K562 (cell line): ENCODE data around the gene ZNF439. TPM values are rescaled to one million over a fixed set of nuclear protein-coding genes. Genes with fewer than 3 reads are reported as not detected.

Experiments used
- HNRNPH1 ChIP-seq: fragments of 200-400 bp; formaldehyde crosslinking; optimal IDR thresholded peaks from 2 replicates; pipeline ENCODE3; 2017; ENCODE audit warnings: low read depth, mild to moderate bottlenecking, low read length, moderate library complexity
- KDM5B ChIP-seq: fragments of 200-600 bp; sonication (generic); IDR thresholded peaks from 2 replicates; pipeline ENCODE4 v1.6.1; 2012; ENCODE audit warnings: low read depth, mild to moderate bottlenecking, moderate library complexity, low read length, control low read depth, inconsistent platforms; ENCODE audit not compliant: insufficient replicate concordance
- MED1 ChIP-seq: sonication (generic); formaldehyde crosslinking; IDR thresholded peaks from 2 replicates; pipeline ENCODE4 v1.8.1; 2023; ENCODE audit warnings: missing genetic modification reagents, borderline replicate concordance
- TRIM28 ChIP-seq: fragments of 450-650 bp; IDR thresholded peaks from 2 replicates; pipeline ENCODE4 v1.6.1; 2017
- ZNF699 ChIP-seq: fragments of 250-450 bp; sonication (Bioruptor Pico); IDR thresholded peaks from 2 replicates; pipeline ENCODE4 v1.8.0; 2021; ENCODE audit warnings: mild to moderate bottlenecking, moderate library complexity; ENCODE audit not compliant: insufficient replicate concordance
- ZNF780A ChIP-seq: fragments of 250-450 bp; sonication (Bioruptor Pico); IDR thresholded peaks from 2 replicates; pipeline ENCODE4 v1.5.0; 2021; ENCODE audit warnings: mild to moderate bottlenecking
- ZNF830 ChIP-seq: fragments of 250-450 bp; sonication (Bioruptor Pico); IDR thresholded peaks from 2 replicates; pipeline ENCODE4 v1.5.0; 2021; ENCODE audit warnings: mild to moderate bottlenecking
- polyA plus RNA-seq, 8 experiments: library from polyadenylated mRNA; depleted of rRNA in 4 of 8; stranded (reverse) in 5 of 8; unstranded in 3 of 8; fragments of >200 nt; fragmentation: Nextera tagmentation in 2 of 8; fragmentation: Illumina TruSeq in 1 of 8; extraction: Ambion mirVana in 2 of 8; extraction: Trizol in 1 of 8; gene quantifications; 2 replicates each; pipeline versions ENCODE4 v1.2.1 to v1.2.3, GENCODE V29; 2011 to 2014; ENCODE audit warnings: inconsistent platforms in 1 of 8, missing spikeins in 1 of 8
- total RNA-seq, 7 experiments: library from RNA; depleted of rRNA in 6 of 7; stranded (reverse); fragments of >200 nt in 6 of 7; fragmentation: Illumina TruSeq in 2 of 7; extraction: Trizol in 2 of 7; gene quantifications; 2 replicates each; pipeline versions ENCODE4 v1.2.1 to v1.2.3, GENCODE V29; 2011 to 2021; ENCODE audit warnings: low replicate concordance in 1 of 7
- TF ChIP-seq, protein P1 (sequence below), 3 experiments: fragments of 200-800 bp in 1 of 3; fragments of 250-450 bp in 1 of 3; fragments of 450-650 bp in 1 of 3; sonication (Bioruptor Pico) in 1 of 3; sonication (Bioruptor generic) in 1 of 3; formaldehyde crosslinking in 1 of 3; IDR thresholded peaks; 2 replicates each; pipeline versions ENCODE4 v1.6.1 to v1.8.0; 2016 to 2022; ENCODE audit warnings: mild to moderate bottlenecking in 2 of 3, missing genetic modification characterization in 2 of 3, missing compliant biosample characterization in 1 of 3, moderate library complexity in 1 of 3
- TF ChIP-seq, protein P2 (sequence below): fragments of 450-650 bp; IDR thresholded peaks from 2 replicates; pipeline ENCODE4 v1.6.1; 2018; ENCODE audit warnings: mild to moderate bottlenecking, low read depth; ENCODE audit not compliant: partially characterized antibody

ZNF439 gene
- total and polyA plus RNA-seq, 9 of the 15 experiments (the other 6 are each of a cell fraction or from before 2014, with no cell fraction given): 0.04 to 0.18 (median 0.10) TPM; not detected in 3

DNA sequence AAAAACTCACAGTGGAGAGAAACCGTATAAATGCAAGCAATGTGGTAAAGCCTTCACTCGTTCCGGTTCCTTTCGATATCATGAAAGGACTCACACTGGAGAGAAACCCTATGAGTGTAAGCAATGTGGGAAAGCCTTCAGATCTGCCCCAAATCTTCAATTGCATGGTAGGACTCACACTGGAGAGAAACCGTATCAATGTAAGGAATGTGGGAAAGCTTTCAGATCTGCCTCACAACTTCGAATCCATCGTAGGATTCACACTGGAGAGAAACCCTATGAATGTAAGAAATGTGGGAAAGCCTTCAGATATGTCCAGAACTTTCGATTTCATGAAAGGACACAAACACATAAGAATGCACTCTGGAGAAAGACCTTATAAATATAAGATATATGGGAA lies 19.7 kb downstream of the ZNF439 start (continued):
- TF ChIP-seq, protein P1, sequence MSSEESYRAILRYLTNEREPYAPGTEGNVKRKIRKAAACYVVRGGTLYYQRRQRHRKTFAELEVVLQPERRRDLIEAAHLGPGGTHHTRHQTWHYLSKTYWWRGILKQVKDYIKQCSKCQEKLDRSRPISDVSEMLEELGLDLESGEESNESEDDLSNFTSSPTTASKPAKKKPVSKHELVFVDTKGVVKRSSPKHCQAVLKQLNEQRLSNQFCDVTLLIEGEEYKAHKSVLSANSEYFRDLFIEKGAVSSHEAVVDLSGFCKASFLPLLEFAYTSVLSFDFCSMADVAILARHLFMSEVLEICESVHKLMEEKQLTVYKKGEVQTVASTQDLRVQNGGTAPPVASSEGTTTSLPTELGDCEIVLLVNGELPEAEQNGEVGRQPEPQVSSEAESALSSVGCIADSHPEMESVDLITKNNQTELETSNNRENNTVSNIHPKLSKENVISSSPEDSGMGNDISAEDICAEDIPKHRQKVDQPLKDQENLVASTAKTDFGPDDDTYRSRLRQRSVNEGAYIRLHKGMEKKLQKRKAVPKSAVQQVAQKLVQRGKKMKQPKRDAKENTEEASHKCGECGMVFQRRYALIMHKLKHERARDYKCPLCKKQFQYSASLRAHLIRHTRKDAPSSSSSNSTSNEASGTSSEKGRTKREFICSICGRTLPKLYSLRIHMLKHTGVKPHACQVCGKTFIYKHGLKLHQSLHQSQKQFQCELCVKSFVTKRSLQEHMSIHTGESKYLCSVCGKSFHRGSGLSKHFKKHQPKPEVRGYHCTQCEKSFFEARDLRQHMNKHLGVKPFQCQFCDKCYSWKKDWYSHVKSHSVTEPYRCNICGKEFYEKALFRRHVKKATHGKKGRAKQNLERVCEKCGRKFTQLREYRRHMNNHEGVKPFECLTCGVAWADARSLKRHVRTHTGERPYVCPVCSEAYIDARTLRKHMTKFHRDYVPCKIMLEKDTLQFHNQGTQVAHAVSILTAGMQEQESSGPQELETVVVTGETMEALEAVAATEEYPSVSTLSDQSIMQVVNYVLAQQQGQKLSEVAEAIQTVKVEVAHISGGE (CRISPR knock-in tag; IDR thresholded peaks at IDR 0.05): no peak
- TF ChIP-seq ZNF780A (CRISPR knock-in tag): no peak
- TF ChIP-seq TRIM28: peak; percentile 84
- TF ChIP-seq MED1 (CRISPR knock-in tag): no peak
- TF ChIP-seq, protein P2, sequence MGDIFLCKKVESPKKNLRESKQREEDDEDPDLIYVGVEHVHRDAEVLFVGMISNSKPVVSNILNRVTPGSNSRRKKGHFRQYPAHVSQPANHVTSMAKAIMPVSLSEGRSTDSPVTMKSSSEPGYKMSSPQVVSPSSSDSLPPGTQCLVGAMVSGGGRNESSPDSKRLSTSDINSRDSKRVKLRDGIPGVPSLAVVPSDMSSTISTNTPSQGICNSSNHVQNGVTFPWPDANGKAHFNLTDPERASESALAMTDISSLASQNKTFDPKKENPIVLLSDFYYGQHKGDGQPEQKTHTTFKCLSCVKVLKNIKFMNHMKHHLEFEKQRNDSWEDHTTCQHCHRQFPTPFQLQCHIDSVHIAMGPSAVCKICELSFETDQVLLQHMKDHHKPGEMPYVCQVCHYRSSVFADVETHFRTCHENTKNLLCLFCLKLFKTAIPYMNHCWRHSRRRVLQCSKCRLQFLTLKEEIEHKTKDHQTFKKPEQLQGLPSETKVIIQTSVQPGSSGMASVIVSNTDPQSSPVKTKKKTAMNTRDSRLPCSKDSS: peak; percentile 82
- TF ChIP-seq ZNF699: no peak
- no peak for TF ChIP-seq ZNF830 (CRISPR knock-in tag)
- no peak for TF ChIP-seq KDM5B
- no peak for TF ChIP-seq HNRNPH1
- TF ChIP-seq, all 486 proteins: peak for 5
